IPS-18c (cell line): Measurements from ENCODE around the gene KBTBD6.

Experiments used
- H3K4me3 ChIP-seq: 2 replicates; pipeline ENCODE4 v1.7.0; 2013; ENCODE audit warnings: low read depth, mild to moderate bottlenecking, low read length, moderate library complexity; ENCODE audit not compliant: insufficient read depth
- H3K9me3 ChIP-seq: one replicate; pipeline ENCODE4 v1.6.1; 2013; ENCODE audit warnings: mild to moderate bottlenecking, low read length, moderate library complexity; ENCODE audit not compliant: control insufficient read depth, insufficient read depth

Gene KBTBD6

GRCh38 chr13:41079725-41080124, 52.9 kb downstream of the KBTBD6 start:
- no peaks in the 10 kb centered on the region for H3K9me3 ChIP-seq
- no peak overlapping the region for H3K4me3 ChIP-seq
